HG02840 (cell line): ENCODE data around the gene EDEM3.
"Not testable (repeated sequence)": the region's sequence is repeated elsewhere in the genome, so short reads cannot be mapped to it uniquely, and the experiment has no call there.

ENCODE experiments used
- ATAC-seq: cut with Tn5 transposase; IDR thresholded peaks from one replicate; pipeline ENCODE4 v1.9.1; 2021; ENCODE audit warnings: mild to moderate bottlenecking, moderate library complexity, moderate number of reproducible peaks; ENCODE audit not compliant: unreplicated experiment, low FRiP score

The EDEM3 gene

GRCh38 chr1:184771190-184771691 lies 16.6 kb upstream of the EDEM3 start:
- no peak for ATAC-seq

GRCh38 chr1:184770181-184770979 lies 15.7 kb upstream of the EDEM3 start:
- no peak for ATAC-seq

- no peak for ATAC-seq
Observed at GRCh38 chr1:184769241-184769640, 14.6 kb upstream of the EDEM3 start.

GRCh38 chr1:184768467-184768866 lies 13.8 kb upstream of the EDEM3 start:
- ATAC-seq = no peak

- no peak for ATAC-seq
Observed at GRCh38 chr1:184767591-184767990, 12.9 kb upstream of the EDEM3 start.

GRCh38 chr1:184764483-184764882 lies 9.8 kb upstream of the EDEM3 start:
- ATAC-seq = no peak

GRCh38 chr1:184763520-184763919 lies 8.9 kb upstream of the EDEM3 start:
- ATAC-seq = not testable (repeated sequence)

GRCh38 chr1:184761969-184762485 lies 7.4 kb upstream of the EDEM3 start:
- ATAC-seq = no peak

- ATAC-seq = no peak
Observed at GRCh38 chr1:184759651-184760050, 5.0 kb upstream of the EDEM3 start.

- no peak for ATAC-seq
Observed at GRCh38 chr1:184759112-184759511, 4.5 kb upstream of the EDEM3 start.

- ATAC-seq = no peak
Observed at GRCh38 chr1:184757891-184758290, 3.2 kb upstream of the EDEM3 start.

- ATAC-seq = no peak
Observed at GRCh38 chr1:184757406-184757805, 2.7 kb upstream of the EDEM3 start.

GRCh38 chr1:184755226-184756065 lies 788 bp upstream of the EDEM3 start:
- ATAC-seq = peak; percentile 1

- ATAC-seq = peak; percentile 12
Observed at GRCh38 chr1:184753608-184754475, 816 bp downstream of the EDEM3 start.

GRCh38 chr1:184753117-184753516 lies 1.5 kb downstream of the EDEM3 start:
- ATAC-seq = no peak

- ATAC-seq = no peak
Observed at GRCh38 chr1:184752656-184753055, 2.0 kb downstream of the EDEM3 start.

GRCh38 chr1:184748740-184749139 lies 5.9 kb downstream of the EDEM3 start:
- no peak for ATAC-seq

- ATAC-seq = peak; percentile 66
Observed at GRCh38 chr1:184747089-184747955, 7.3 kb downstream of the EDEM3 start.

GRCh38 chr1:184745929-184746638 lies 8.6 kb downstream of the EDEM3 start:
- ATAC-seq = no peak
